ENCODE data around the gene RREB1.

DNA sequence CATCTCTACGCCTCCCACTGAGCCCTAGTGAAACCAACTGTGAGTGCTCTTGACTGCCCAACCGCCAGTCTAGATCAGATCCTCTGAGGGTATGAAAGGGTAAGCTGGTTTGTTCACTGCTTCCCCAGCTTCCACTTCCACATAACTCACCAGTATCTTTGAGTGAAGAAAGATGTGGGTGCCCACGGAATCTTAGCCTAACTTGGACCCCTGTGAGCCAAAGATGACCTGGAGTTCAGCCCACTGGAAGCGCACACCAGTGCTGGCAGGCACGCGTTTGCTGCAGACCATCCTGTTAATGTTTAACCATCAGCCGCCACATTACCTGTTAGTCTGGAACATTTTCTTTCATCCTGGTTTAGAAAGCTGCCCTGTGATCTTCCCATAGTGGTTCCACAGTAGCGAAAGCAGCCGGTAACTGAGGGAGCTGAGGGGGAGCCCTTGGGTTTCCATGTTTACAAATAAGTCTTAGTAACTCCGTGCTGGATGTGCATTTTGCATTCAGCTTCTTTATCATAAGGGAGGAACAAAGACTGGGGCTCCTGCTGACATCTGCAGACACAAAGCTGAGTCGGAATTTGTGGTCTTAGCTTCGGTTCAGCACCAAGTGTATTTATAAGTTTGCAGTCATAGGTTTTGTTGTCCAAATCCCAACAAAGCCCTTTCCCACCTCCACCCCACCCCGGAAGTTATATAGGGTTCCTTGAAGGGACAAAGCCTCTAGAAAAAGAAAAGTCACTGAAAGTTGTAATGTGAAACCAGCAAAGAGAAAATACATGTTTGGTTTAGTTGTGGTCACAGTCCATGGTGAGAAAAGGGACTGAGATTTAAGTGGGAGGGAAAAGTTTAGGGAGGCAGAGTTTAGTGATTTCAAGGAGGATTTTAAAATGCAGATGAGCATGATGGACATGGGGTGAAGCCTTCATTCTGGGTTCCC, 134.2 kb downstream of the RREB1 start:
- TF ChIP-seq, protein P1, sequence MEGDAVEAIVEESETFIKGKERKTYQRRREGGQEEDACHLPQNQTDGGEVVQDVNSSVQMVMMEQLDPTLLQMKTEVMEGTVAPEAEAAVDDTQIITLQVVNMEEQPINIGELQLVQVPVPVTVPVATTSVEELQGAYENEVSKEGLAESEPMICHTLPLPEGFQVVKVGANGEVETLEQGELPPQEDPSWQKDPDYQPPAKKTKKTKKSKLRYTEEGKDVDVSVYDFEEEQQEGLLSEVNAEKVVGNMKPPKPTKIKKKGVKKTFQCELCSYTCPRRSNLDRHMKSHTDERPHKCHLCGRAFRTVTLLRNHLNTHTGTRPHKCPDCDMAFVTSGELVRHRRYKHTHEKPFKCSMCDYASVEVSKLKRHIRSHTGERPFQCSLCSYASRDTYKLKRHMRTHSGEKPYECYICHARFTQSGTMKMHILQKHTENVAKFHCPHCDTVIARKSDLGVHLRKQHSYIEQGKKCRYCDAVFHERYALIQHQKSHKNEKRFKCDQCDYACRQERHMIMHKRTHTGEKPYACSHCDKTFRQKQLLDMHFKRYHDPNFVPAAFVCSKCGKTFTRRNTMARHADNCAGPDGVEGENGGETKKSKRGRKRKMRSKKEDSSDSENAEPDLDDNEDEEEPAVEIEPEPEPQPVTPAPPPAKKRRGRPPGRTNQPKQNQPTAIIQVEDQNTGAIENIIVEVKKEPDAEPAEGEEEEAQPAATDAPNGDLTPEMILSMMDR (IDR thresholded peaks at IDR 0.05): no peak
- no peak for TF ChIP-seq POLR2A (IDR thresholded peaks at IDR 0.05)

Data from adrenal gland (tissue), 5 donors.